Motor neuron (in vitro differentiated cells): ENCODE results near the gene OGFOD3. TPM values are rescaled to one million over a fixed set of nuclear protein-coding genes. Genes with fewer than 3 reads are reported as not detected.
"Not testable (repeated sequence)": the region's sequence is repeated elsewhere in the genome, so short reads cannot be mapped to it uniquely, and the experiment has no call there.

Experiments used
- ATAC-seq, 8 experiments: fragments of 200-7000 bp; cut with Tn5 transposase; replicated peaks in 6 of 8; 2 replicates each; pipeline ENCODE4 v1.8.0; 2021; ENCODE audit warnings: mild to moderate bottlenecking in 8 of 8, moderate library complexity in 8 of 8
- H3K27ac ChIP-seq, 2 donors: fragments of 250-450 bp; sonication (Bioruptor Pico); 2 replicates each; pipeline ENCODE4 v1.9.0; 2021; ENCODE audit warnings: antibody characterized with exemption in 2 of 2, mild to moderate bottlenecking in 2 of 2, moderate library complexity in 1 of 2
- H3K4me1 ChIP-seq, 2 donors: fragments of 250-450 bp; sonication (Bioruptor Pico); replicated peaks in 1 of 2; 2 replicates each; pipeline ENCODE4 v1.6.1; 2021; ENCODE audit warnings: antibody characterized with exemption in 2 of 2, mild to moderate bottlenecking in 2 of 2, moderate library complexity in 1 of 2
- H3K4me3 ChIP-seq, 5 donors: fragments of 250-450 bp; sonication (Bioruptor Pico); 2 replicates each; pipeline ENCODE4 v1.9.0; 2021; ENCODE audit warnings: antibody characterized with exemption in 5 of 5, mild to moderate bottlenecking in 5 of 5, moderate library complexity in 4 of 5
- WGBS, 10 experiments: fragments of 450-650 bp; shearing (Covaris generic); methylation state at CpG; one replicate each; pipeline ENCODE4 v1.0.0; 2022; 5-methylcytosine and 5-hydroxymethylcytosine counted together
- in situ Hi-C, 9 experiments: fragments of 400-800 bp; cut with MboI; loops; one replicate each; pipeline ENCODE4 v1.15.0; 2021; ENCODE audit warnings: low sequenced_read_pairs in 9 of 9, low pct_unique_long_range_greater_than_20kb in 2 of 9; ENCODE audit not compliant: unreplicated experiment in 9 of 9
- total RNA-seq, 8 experiments: library from RNA; unstranded; fragments of 300-600 nt; gene quantifications; 2 replicates each; pipeline versions ENCODE4 v1.2.3 to v1.2.4, GENCODE V29; 2022

Gene OGFOD3
- total RNA-seq, 8 experiments from 2014 or later = 8.1 to 24.5 (median 20.2) TPM

DNA sequence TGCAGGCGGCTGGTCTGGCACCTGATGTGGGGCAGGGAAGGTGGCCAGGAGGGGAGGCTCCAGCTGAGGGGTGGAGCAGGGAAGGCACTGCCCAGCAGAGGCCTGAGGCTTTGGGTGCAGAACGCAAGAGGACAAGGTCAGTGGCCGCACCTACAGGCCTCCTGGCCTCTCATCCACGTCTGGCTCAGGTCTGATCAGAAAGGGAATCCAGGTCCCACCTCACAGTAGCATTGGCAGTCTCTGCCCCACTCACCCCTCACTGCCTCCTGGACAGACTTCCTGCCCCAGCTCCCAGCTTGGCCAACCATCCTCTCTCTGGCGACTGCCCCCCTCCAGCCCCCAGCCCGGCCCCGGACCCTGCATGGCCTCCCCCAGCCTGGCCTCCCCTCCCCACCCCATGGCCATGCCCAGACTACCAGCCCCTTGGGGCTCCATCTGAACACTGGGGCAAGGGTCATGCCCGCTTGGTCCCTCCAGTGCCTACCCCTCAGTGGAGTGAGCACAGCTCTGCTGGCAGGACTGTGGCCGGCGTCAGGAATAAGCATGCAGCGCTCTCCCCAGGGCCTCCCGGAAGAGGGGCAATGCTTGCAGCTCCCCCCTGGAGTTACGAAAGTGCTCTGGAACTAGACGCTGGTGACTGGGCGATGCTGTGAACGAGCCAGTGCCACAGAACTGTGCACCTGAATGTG is 42.2 kb downstream of the OGFOD3 start:
- Histone ChIP-seq H3K27ac (no peak overlapping the region), H3K4me1 (peaks cover 16 to 20% of the 10 kb centered on the region in 2 donors), H3K4me3 (no peak overlapping the region)
- WGBS, 10 experiments = no CpG with 5 or more reads among the region's 16 CpGs
- ATAC-seq = no peak
- in situ Hi-C loops = no loop called here

DNA sequence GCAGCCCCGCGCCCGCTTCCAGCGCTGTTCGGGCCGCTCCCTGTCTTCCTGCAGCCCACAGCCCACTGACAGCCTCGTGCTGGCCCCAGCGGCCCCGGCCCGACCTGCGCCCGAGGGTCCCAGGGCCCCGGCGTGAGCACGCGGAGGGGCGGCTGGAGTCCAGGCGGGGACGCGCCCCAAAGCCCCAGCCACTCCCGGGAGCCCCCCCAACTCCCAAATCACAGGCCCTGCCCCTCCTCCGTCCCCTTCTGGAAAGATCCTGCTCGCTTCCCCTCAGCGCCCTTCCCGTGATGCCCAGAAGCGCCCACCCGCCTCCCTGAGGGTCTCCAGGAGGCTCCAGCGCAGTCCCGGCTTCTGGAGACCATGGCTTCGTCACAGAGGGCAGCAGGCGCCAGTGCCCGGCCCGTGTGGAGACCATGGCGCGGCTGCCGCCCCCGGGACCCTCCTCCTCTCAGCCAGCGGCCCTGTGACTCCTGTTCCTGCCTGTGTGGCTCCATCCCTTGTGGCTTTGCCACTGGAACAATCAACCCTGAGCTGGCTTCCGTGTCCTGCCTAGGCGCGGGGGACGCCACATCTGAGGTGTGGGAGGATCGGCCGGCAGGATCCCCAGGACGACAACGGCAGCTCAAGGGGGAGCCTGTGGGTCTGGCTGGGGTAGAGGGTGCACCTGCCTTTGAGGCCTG is 42.9 kb downstream of the OGFOD3 start:
- ATAC-seq = no peak
- in situ Hi-C loops = no loop called here
- Histone ChIP-seq H3K4me3 (no peak overlapping the region), H3K27ac (no peak overlapping the region), H3K4me1 (peaks cover 18 to 26% of the 10 kb centered on the region in 2 donors)
- WGBS, 10 experiments = 60% methylated on average over 2 of the region's 46 CpGs; no CpG with 5 or more reads in 9 of the 10 experiments

DNA sequence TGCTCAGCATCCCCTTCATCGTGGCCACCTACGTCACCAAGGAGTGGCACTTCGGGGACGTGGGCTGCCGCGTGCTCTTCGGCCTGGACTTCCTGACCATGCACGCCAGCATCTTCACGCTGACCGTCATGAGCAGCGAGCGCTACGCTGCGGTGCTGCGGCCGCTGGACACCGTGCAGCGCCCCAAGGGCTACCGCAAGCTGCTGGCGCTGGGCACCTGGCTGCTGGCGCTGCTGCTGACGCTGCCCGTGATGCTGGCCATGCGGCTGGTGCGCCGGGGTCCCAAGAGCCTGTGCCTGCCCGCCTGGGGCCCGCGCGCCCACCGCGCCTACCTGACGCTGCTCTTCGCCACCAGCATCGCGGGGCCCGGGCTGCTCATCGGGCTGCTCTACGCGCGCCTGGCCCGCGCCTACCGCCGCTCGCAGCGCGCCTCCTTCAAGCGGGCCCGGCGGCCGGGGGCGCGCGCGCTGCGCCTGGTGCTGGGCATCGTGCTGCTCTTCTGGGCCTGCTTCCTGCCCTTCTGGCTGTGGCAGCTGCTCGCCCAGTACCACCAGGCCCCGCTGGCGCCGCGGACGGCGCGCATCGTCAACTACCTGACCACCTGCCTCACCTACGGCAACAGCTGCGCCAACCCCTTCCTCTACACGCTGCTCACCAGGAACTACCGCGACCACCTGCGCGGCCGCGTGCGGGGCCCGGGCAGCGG is 43.6 kb downstream of the OGFOD3 start:
- no peak overlapping the region for H3K4me3 ChIP-seq

GRCh38 chr17:82373731-82374625 is 44.4 kb downstream of the OGFOD3 start:
- 71 to 100% (median 85%) methylated on average over 1 to 7 of the region's 37 CpGs; no CpG with 5 or more reads in 4 of the 10 experiments for WGBS, 10 experiments
- no peak for ATAC-seq
- Histone ChIP-seq H3K4me3 (no peak overlapping the region), H3K27ac (no peak overlapping the region), H3K4me1 (peaks cover 11 to 22% of the 10 kb centered on the region in 2 donors)
- in situ Hi-C loops = no loop called here

More for the DNA sequence above, 43.6 kb downstream of the OGFOD3 start:
- WGBS, 10 experiments = 33 to 100% (median 73%) methylated on average over 4 to 20 of the region's 79 CpGs; no CpG with 5 or more reads in 7 of the 10 experiments
- in situ Hi-C loops = no loop called here
- Histone ChIP-seq H3K27ac (no peak overlapping the region), H3K4me1 (peaks cover 14 to 25% of the 10 kb centered on the region in 2 donors)
- ATAC-seq = no peak

DNA sequence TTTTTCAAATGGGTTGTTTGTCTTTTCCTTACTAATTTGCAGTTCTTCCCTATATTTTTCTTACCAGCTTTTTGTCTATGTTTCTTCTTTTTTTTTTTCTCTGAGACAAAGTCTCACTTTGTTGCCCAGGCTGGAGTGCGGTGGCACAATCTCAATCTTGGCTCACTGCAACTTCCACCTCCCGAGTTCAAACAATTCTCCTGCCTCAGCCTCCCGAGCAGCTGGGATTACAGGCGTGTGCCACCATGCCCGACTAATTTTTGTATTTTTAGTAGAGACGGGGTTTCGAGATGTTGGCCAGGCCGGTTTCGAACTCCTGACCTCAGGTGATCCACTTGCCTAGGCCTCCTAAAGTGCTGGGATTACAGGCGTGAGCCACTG is 45.3 kb downstream of the OGFOD3 start:
- peaks cover 11 to 22% of the 10 kb centered on the region in 2 donors for H3K4me1 ChIP-seq
- ATAC-seq, H3K27ac ChIP-seq, H3K4me3 ChIP-seq, in situ Hi-C loops: not testable (repeated sequence)
- WGBS, 10 experiments = 84 to 100% (median 90%) methylated on average over 3 to 10 of the region's 10 CpGs; no CpG with 5 or more reads in 2 of the 10 experiments

DNA sequence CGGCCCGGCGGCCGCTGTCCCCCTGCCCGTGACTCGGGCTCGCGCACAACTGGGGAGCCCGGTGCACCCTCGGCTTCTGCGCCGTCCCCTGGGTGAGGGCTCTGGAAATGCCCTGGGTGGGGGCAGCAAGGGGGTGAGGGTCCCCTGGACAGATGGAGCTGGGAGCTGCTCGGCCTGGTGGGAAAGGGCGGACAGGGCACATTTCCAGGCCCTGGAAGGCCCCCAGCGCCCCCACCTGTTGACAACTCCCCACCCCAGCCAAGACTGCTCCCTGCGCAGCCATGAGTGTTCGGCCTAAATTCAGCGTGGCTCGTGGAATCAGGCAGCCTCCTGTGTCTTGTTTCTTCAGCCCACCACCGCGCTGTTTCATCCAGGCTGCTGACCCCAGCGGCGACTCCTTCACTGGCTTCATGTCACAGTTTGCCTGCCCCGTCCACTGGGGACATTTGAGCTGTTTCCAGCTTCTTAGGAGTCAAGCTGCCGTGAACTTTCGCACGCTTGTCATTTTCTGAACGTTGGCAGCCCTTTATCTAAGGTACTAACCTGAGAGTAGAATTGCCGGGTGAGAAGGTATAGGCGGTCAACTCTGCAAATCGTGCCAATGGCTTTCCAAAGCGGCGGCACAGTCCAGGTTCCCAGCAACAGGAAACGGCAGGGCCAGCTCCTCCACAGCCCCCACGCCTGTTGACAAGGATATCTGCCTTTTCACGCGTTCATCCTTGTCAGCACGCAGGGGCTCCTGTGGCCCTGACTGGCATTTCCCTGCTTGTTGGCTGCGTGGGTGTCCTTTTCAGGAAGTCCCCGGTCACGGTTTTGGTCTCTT is 45.9 kb downstream of the OGFOD3 start:
- ATAC-seq = no peak
- in situ Hi-C loops = no loop called here
- WGBS, 10 experiments = 10 to 88% (median 71%) methylated on average over 2 to 14 of the region's 41 CpGs
- Histone ChIP-seq H3K27ac (no peak overlapping the region), H3K4me1 (peaks cover 11 to 22% of the 10 kb centered on the region in 2 donors), H3K4me3 (no peak overlapping the region)

- Histone ChIP-seq H3K4me3 (peak within 1 kb of the TSS; percentile 10 to 24 (median 21)), H3K27ac (peak within 1 kb of the TSS in 1 of 2 donors; percentile 21), H3K4me1 (peaks cover 16 to 19% of the 10 kb centered on the region in 2 donors)
- peak in 6 of 8 experiments; percentile 44 to 83 (median 54) for ATAC-seq
- in situ Hi-C loops = no loop called here
- WGBS, 10 experiments = no CpG with 5 or more reads among the region's 109 CpGs
Measured at GRCh38 chr17:82371333-82372248, 46.8 kb downstream of the OGFOD3 start, which contains the start of gene UTS2R. TSS of gene UTS2R (plus strand) at chr17:82371765. CDS start at chr17:82374325, 2,560 bp downstream.

DNA sequence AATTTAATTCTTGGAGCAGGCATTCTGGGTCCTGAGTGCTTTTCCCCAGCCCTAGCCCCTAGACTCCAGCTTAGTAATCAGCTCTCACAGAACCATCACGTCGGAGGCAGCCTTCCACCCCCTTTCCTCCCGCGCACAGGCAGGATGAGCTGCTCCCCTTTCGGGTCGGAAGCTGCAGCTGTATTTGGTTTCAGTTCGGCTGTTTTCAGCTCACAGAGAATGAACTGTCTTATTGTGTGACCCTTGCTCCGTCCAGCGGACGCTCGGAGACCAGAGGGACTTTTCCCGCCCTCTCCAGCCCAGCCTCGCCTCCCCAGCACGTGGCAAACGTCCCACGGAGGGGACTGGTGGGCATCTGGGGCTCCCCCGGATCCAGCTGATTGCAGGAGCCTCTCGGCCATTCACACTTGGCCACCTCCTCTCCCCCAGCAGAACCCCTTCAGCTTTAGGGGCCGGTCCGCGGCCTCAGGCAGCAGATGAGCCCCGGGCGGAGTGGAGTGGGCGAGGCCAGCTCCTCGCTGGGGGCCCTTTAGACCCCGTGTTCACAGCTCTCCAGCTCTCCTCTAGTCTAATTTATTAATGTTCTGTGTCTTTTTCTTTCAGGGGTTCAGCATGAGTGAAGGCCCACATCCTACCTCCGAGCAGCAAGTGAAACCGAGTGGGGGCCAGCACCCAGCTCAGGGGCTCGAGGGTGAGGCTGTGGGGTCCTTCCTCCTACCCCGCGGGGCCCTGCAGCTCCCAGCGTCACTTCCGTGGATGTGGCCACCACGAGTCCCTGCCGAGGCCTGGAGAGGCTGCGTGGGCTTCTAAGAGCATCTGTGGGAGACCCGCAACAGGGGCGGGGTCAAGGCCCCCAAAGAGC is 47.7 kb downstream of the OGFOD3 start:
- peak overlapping the region in 1 of 5 donors; percentile 22 for H3K4me3 ChIP-seq
- in situ Hi-C loops = no loop called here
- peak overlapping the region in 1 of 2 donors; percentile 21 for H3K27ac ChIP-seq
- H3K4me1 ChIP-seq = peaks cover 22 to 25% of the 10 kb centered on the region in 2 donors
- peak in 4 of 8 experiments; percentile 2 to 43 (median 6) for ATAC-seq
- WGBS, 10 experiments = 5 to 44% (median 21%) methylated on average over 1 to 16 of the region's 38 CpGs; no CpG with 5 or more reads in 2 of the 10 experiments

DNA sequence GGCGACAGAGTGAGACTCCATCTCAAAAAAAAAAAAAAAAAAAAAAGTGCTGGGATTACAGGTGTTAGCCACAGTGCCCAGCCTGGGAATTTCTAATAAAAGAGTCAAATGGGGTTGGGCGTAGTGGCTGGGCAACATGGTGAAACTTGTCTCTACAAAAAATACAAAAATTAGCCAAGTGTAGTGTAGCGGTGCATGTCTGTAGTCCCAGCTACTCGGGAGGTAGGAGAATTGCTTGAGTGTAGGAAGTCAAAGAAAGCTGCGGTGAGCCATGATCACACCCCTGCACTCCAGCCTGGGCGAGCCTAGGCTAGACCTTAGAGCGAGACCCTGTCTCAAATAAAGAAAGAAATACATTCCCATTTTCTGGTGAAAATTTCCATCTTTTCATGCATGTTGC is 49.2 kb downstream of the OGFOD3 start:
- in situ Hi-C loops = no loop called here

GRCh38 chr17:82367724-82368524 is 50.5 kb downstream of the OGFOD3 start:
- H3K4me1 ChIP-seq = peaks cover 25 to 31% of the 10 kb centered on the region in 2 donors
- no peak overlapping the region for H3K27ac ChIP-seq
- 71 to 100% (median 83%) methylated on average over 1 to 10 of the region's 14 CpGs; no CpG with 5 or more reads in 2 of the 10 experiments for WGBS, 10 experiments
- in situ Hi-C loops = no loop called here
- ATAC-seq = peak in 6 of 8 experiments; percentile 27 to 77 (median 58)
- no peak overlapping the region for H3K4me3 ChIP-seq

More for the DNA sequence above, 49.2 kb downstream of the OGFOD3 start:
- ATAC-seq = no peak
- H3K4me3 ChIP-seq = no peak overlapping the region
- H3K27ac ChIP-seq = no peak overlapping the region
- H3K4me1 ChIP-seq = peaks cover 25 to 31% of the 10 kb centered on the region in 2 donors
- 72 to 100% (median 88%) methylated on average over 2 to 6 of the region's 7 CpGs; no CpG with 5 or more reads in 2 of the 10 experiments for WGBS, 10 experiments
